ENCODE data around the gene KIAA1958. TPM values are rescaled to one million over a fixed set of nuclear protein-coding genes. Genes with fewer than 3 reads are reported as not detected.

The KIAA1958 gene
- polyA plus RNA-seq, 1 of the 3 experiments (the other 2 are of a cell fraction) = 1.6 TPM

- Histone ChIP-seq H3K4me3 (ENCODE audit: low read depth in 2 of 2, low read length in 1 of 2) (no peak overlapping the region), H3K36me3 (replicated peaks in 1 of 2; ENCODE audit: control insufficient read depth in 1 of 2, insufficient read depth in 2 of 2, low read length in 1 of 2) (no peaks in the 10 kb centered on the region), H3K4me1 (ENCODE audit: control insufficient read depth in 1 of 2, insufficient read depth in 2 of 2, low read depth in 1 of 2, low read length in 1 of 2) (peaks cover 0 to 6% of the 10 kb centered on the region in 2 experiments; a peak in 2 of 4 replicates), H3K27me3 (ENCODE audit: insufficient read depth) (no peaks in the 10 kb centered on the region), H2AFZ (ENCODE audit: low read depth) (no peak overlapping the region), H4K20me1 (ENCODE audit: insufficient read depth) (no peaks in the 10 kb centered on the region), H3K9me2 (no peaks in the 10 kb centered on the region), H3K9me3 (no peaks in the 10 kb centered on the region), H3K79me2 (ENCODE audit: insufficient read depth) (no peaks in the 10 kb centered on the region), H3K4me2 (no peak overlapping the region), H3K9ac (no peak overlapping the region), H3K27ac (ENCODE audit: low read depth in 2 of 2, low read length in 1 of 2) (no peak overlapping the region), H3F3A (replicated peaks; ENCODE audit: insufficient read depth) (peaks cover 4% of the 10 kb centered on the region)
- DNase-seq = no peak
- CTCF ChIA-PET = interaction anchor here (1.1 kb wide), 1 partner anchor 10 kb away, joined by 3 read pairs; no protein-coding TSS in a partner anchor
- POLR2A ChIA-PET = no interaction called here
- WGBS (ENCODE audit: low lambda C conversion rate) = 96% methylated on average over 2 of the region's 2 CpGs
- no peak for TF ChIP-seq GABPA (IDR thresholded peaks at IDR 0.05; ENCODE audit: low read depth)
- TF ChIP-seq TEAD4 (IDR thresholded peaks at IDR 0.05; ENCODE audit: borderline replicate concordance, insufficient read depth) = no peak
- no peak for TF ChIP-seq FOXM1 (IDR thresholded peaks at IDR 0.05; ENCODE audit: low read depth)
- no peak for TF ChIP-seq GATA2 (CRISPR knock-in tag; IDR thresholded peaks at IDR 0.05)
- no peak for TF ChIP-seq POLR2AphosphoS5 (IDR thresholded peaks at IDR 0.05; ENCODE audit: low read depth, low read length)
- no peak for TF ChIP-seq RCOR1 (IDR thresholded peaks at IDR 0.05; ENCODE audit: low read length)
- no peak for TF ChIP-seq TAF1 (IDR thresholded peaks at IDR 0.05; ENCODE audit: borderline replicate concordance, low read depth, low read length)
- TF ChIP-seq RAD21 (IDR thresholded peaks at IDR 0.05; ENCODE audit: low read length) = no peak
- TF ChIP-seq NRF1 (IDR thresholded peaks at IDR 0.05; ENCODE audit: low read depth, low read length) = no peak
- TF ChIP-seq CHD2 (IDR thresholded peaks at IDR 0.05; ENCODE audit: low read length, partially characterized antibody) = no peak
- TF ChIP-seq EZH2phosphoT487 (IDR thresholded peaks at IDR 0.05; ENCODE audit: borderline replicate concordance, low read depth) = no peak
- TF ChIP-seq RFX5 (IDR thresholded peaks at IDR 0.05; ENCODE audit: low read length) = no peak
- TF ChIP-seq CTCF (IDR thresholded peaks at IDR 0.05) = no peak
- TF ChIP-seq, protein P1, sequence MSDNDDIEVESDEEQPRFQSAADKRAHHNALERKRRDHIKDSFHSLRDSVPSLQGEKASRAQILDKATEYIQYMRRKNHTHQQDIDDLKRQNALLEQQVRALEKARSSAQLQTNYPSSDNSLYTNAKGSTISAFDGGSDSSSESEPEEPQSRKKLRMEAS (IDR thresholded peaks at IDR 0.05; ENCODE audit: low read depth) = no peak
- TF ChIP-seq USF1 (IDR thresholded peaks at IDR 0.05; ENCODE audit: borderline replicate concordance, low read depth) = no peak
- TF ChIP-seq, protein P2, sequence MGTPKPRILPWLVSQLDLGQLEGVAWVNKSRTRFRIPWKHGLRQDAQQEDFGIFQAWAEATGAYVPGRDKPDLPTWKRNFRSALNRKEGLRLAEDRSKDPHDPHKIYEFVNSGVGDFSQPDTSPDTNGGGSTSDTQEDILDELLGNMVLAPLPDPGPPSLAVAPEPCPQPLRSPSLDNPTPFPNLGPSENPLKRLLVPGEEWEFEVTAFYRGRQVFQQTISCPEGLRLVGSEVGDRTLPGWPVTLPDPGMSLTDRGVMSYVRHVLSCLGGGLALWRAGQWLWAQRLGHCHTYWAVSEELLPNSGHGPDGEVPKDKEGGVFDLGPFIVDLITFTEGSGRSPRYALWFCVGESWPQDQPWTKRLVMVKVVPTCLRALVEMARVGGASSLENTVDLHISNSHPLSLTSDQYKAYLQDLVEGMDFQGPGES (IDR thresholded peaks at IDR 0.05; ENCODE audit: low read depth, low read length) = no peak
- TF ChIP-seq ELF1 (IDR thresholded peaks at IDR 0.05) = no peak
These were observed 30.1 kb downstream of the KIAA1958 start for GRCh38 chr9:112516769-112517168.
